ENCODE measurements around the gene LGALS9. TPM values are rescaled to one million over a fixed set of nuclear protein-coding genes. Genes with fewer than 3 reads are reported as not detected.

LGALS9 gene
- total and polyA plus RNA-seq, 8 donors, result 5.2 to 77.3 (median 18.7) TPM

GRCh38 chr17:27657620-27658019, 26.6 kb downstream of the LGALS9 start:
- TF ChIP-seq CTCF (IDR thresholded peaks at IDR 0.05), result no peak
- Histone ChIP-seq H3K9me3 (no peaks in the 10 kb centered on the region), H3K27me3 (no peaks in the 10 kb centered on the region), H3K4me3 (no peak overlapping the region), H3K27ac (no peak overlapping the region), H3K36me3 (no peaks in the 10 kb centered on the region), H3K4me1 (no peaks in the 10 kb centered on the region)
- ATAC-seq (no peak), FAIRE-seq (no peak), DNase-seq (peak in 1 of 6 donors; percentile 27)
- intact Hi-C loops (cut with DNase I), result loop anchor here in 2 of 3 donors (5.0 to 10.0 kb wide), 2 partner anchors 100 to 423 kb away; no protein-coding TSS in a partner anchor
- 53 to 54% methylated on average over 5 of the region's 5 CpGs for WGBS, 2 donors

- no peaks in the 10 kb centered on the region for H3K27me3 ChIP-seq
- H3K36me3 ChIP-seq, result no peaks in the 10 kb centered on the region
- intact Hi-C loops (cut with DNase I), result loop anchor here in 2 of 3 donors (5.0 to 10.0 kb wide), 4 partner anchors 83 to 425 kb away; no protein-coding TSS in a partner anchor
- H3K4me1 ChIP-seq, result no peaks in the 10 kb centered on the region
- FAIRE-seq, result no peak
- 85 to 89% methylated on average over 6 of the region's 6 CpGs for WGBS, 2 donors
- H3K9me3 ChIP-seq, result no peaks in the 10 kb centered on the region
- no peak for ATAC-seq
- H3K4me3 ChIP-seq, result no peak overlapping the region
- no peak for DNase-seq
- H3K27ac ChIP-seq, result no peak overlapping the region
- no peak for TF ChIP-seq CTCF (IDR thresholded peaks at IDR 0.05)
These were observed 28.7 kb downstream of the LGALS9 start for GRCh38 chr17:27659683-27660082.

- Histone ChIP-seq H3K27ac (no peak overlapping the region), H3K9me3 (no peaks in the 10 kb centered on the region), H3K4me1 (no peaks in the 10 kb centered on the region), H3K36me3 (no peaks in the 10 kb centered on the region), H3K27me3 (no peaks in the 10 kb centered on the region), H3K4me3 (no peak overlapping the region)
- FAIRE-seq (no peak), DNase-seq (peak in 1 of 6 donors; percentile 60), ATAC-seq (no peak)
- no peak for TF ChIP-seq CTCF (IDR thresholded peaks at IDR 0.05)
- intact Hi-C loops (cut with DNase I), result loop anchor here in 2 of 3 donors (5.0 to 10.0 kb wide), 2 partner anchors 82 to 214 kb away; no protein-coding TSS in a partner anchor
- WGBS, 2 donors, result 69 to 71% methylated on average over 3 of the region's 3 CpGs
These were observed 29.4 kb downstream of the LGALS9 start for GRCh38 chr17:27660436-27660835.

GRCh38 chr17:27663936-27664605, 33.1 kb downstream of the LGALS9 start:
- TF ChIP-seq CTCF (IDR thresholded peaks at IDR 0.05), result no peak
- FAIRE-seq (no peak), DNase-seq (peak in 1 of 6 donors; percentile 44), ATAC-seq (no peak)
- Histone ChIP-seq H3K9me3 (no peaks in the 10 kb centered on the region), H3K4me1 (no peaks in the 10 kb centered on the region), H3K4me3 (no peak overlapping the region), H3K27ac (no peak overlapping the region), H3K27me3 (no peaks in the 10 kb centered on the region), H3K36me3 (no peaks in the 10 kb centered on the region)
- WGBS, 2 donors, result 86 to 92% methylated on average over 8 of the region's 8 CpGs
- intact Hi-C loops (cut with DNase I), result loop anchor here in 2 of 3 donors (5.0 to 10.0 kb wide), 2 partner anchors 78 to 211 kb away; no protein-coding TSS in a partner anchor

GRCh38 chr17:27664606-27664965, 33.6 kb downstream of the LGALS9 start:
- no peaks in the 10 kb centered on the region for H3K9me3 ChIP-seq
- no peak overlapping the region for H3K4me3 ChIP-seq
- ATAC-seq (no peak), DNase-seq (peak in 1 of 6 donors; percentile 19), FAIRE-seq (no peak)
- H3K27me3 ChIP-seq, result no peaks in the 10 kb centered on the region
- WGBS, 2 donors, result 69 to 79% methylated on average over 2 of the region's 2 CpGs
- no peak for TF ChIP-seq CTCF (IDR thresholded peaks at IDR 0.05)
- no peaks in the 10 kb centered on the region for H3K4me1 ChIP-seq
- no peak overlapping the region for H3K27ac ChIP-seq
- intact Hi-C loops (cut with DNase I), result loop anchor here in 2 of 3 donors (5.0 to 10.0 kb wide), 2 partner anchors 78 to 210 kb away; no protein-coding TSS in a partner anchor
- H3K36me3 ChIP-seq, result no peaks in the 10 kb centered on the region

Data from pancreas (tissue), 10 donors.